HG02870 (cell line): ENCODE results near the gene NISCH.

Experiments used
- ATAC-seq: cut with Tn5 transposase; IDR thresholded peaks from one replicate; pipeline ENCODE4 v1.9.1; 2021; ENCODE audit warnings: mild to moderate bottlenecking, moderate library complexity; ENCODE audit not compliant: unreplicated experiment

NISCH gene

GRCh38 chr3:52511509-52511908, 56.1 kb downstream of the NISCH start:
- no peak for ATAC-seq

DNA sequence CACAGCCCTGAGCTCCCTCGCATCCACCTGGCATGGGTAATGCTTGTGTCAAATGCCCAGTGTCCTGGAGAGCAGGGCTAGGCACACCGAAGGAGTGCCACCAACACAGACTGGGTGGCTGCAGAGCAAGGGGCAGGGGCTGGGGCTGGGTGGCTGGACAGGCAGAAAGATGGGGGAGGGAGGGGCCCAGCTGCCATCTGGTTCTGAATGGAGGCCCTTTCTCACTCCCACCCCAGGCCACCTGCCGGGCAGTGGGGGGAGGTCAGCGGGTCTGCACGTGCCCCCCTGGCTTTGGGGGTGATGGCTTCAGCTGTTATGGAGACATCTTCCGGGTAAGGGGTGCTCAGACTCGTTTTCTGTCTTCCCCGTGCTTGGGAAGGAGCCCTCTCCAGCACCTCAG, 56.7 kb downstream of the NISCH start:
- no peak for ATAC-seq

- ATAC-seq, result no peak
Observed at GRCh38 chr3:52512727-52513126, 57.3 kb downstream of the NISCH start.

DNA sequence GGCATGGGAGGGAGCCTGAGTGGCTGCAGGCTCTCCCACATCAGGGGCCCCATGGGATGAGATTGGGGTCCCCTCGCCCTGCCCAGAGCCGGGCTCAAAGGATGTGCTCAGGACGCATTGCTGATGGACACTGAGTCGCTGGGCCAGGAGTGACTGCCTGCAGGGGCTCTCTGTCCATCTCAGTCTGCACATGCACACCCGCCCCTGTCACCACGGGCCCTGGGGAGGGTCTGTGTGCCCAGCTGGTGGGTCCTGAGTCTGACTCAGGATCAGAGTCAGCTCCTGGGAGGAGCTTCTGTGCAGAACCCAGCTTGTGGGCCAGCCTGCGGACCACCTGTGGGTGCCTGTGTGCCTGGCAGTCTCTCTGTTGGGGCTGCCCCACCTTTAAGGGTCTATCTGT, 57.9 kb downstream of the NISCH start:
- no peak for ATAC-seq

GRCh38 chr3:52514576-52514975, 59.2 kb downstream of the NISCH start:
- no peak for ATAC-seq

- ATAC-seq, result no peak
Observed at GRCh38 chr3:52515192-52515591, 59.8 kb downstream of the NISCH start.

- no peak for ATAC-seq
Observed at GRCh38 chr3:52516509-52517195, 61.2 kb downstream of the NISCH start.

DNA sequence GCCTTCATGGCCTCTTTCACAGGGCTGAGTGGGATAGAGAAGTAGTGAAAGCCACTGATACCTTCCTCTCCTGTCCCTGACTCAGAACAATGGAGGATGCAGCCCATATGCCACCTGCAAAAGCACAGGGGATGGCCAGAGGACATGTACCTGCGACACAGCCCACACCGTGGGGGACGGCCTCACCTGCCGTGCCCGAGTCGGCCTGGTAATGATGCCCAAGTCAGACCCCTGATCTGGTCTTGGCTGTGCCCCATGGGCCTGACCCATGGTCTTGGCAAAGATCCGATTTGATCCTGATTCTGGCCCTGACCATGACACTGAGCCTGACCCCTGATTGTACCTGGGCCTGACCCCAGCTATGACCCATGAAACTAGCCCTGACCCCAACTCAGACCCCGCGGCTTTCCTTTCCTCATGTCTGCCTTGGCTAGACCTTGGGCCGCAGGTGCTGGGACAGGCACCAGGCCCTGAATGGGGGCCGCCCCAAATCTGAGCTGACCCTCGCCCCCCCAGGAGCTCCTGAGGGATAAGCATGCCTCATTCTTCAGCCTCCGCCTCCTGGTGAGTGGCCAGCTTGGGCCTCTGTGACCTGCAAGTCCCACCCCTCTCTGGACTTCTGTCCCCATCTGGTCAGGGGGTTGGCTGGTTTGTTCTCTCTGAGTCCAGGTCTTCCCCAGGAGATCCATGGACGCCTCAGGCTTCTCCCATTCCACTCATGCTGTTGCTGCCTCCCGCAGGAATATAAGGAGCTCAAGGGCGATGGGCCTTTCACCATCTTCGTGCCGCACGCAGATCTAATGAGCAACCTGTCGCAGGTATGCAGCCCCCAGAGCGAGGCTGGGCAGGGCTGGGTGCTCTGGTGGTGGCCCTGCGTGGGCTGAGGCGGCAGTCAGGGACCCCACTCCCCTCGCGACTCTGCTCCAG, 62.7 kb downstream of the NISCH start:
- no peak for ATAC-seq

DNA sequence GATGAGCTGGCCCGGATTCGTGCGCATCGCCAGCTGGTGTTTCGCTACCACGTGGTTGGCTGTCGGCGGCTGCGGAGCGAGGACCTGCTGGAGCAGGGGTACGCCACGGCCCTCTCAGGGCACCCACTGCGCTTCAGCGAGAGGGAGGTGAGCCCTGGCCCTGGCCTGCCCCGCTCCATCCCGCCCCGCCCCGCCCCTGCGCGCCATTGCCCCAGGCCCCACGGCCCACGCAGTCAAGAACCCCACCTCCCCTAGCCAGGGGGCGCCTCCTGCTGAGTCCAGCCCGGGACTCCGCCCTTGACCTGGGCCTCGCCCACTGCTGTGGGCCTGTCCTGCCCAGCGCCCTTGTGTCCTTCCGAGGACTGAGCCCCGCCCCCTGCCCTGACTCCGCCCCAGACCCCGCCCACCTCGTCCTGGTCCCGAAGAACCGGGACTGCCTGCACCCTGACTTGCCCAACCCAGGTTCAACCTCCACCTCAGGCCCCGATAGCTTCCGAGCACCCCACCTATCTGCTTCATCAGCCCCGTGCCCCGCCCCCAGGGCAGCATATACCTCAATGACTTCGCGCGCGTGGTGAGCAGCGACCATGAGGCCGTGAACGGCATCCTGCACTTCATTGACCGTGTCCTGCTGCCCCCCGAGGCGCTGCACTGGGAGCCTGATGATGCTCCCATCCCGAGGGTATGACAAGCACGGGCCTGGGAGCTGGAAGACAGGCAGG, 63.5 kb downstream of the NISCH start:
- no peak for ATAC-seq

GRCh38 chr3:52519445-52520140, 64.2 kb downstream of the NISCH start:
- no peak for ATAC-seq

GRCh38 chr3:52520141-52520667, 64.8 kb downstream of the NISCH start:
- ATAC-seq, result no peak

DNA sequence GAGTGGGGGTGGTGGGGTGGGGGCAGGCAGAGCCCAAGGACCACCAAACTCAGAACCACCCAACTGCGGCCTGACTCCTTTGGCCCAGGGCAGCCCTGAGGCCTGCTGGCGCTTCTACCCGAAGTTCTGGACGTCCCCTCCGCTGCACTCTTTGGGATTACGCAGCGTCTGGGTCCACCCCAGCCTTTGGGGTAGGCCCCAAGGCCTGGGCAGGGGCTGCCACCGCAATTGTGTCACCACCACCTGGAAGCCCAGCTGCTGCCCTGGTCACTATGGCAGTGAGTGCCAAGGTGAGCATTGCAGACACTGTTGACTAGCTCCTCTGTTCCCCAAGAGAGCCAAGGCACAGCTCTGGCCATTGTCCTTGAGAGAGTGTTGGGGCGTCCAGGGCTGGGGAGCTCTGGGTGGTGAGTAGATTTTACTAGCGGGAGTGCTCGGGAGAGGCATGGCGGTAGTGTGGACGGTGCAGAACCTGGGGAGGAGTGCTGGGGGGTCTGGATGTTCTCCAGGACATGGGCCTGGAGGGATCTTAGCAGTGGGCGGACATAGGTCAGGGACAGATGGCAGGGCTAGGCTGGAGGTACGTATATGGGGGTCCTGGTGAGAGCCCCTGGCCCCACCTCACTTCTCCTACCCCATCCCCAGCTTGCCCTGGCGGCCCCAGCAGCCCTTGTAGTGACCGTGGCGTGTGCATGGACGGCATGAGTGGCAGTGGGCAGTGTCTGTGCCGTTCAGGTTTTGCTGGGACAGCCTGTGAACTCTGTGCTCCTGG, 65.5 kb downstream of the NISCH start:
- no peak for ATAC-seq

DNA sequence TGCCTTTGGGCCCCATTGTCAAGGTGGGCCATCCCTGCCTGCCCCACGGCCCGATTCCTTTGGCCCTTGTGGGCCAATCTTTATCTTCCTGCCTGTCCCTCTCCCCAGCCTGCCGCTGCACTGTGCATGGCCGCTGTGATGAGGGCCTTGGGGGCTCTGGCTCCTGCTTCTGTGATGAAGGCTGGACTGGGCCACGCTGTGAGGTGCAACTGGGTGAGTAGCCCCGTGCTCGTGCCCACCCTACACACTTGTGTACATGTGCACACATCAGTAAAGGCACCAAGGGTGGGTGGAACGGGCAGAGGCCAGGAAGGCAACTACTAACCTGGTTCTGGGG, 66.1 kb downstream of the NISCH start:
- no peak for ATAC-seq

DNA sequence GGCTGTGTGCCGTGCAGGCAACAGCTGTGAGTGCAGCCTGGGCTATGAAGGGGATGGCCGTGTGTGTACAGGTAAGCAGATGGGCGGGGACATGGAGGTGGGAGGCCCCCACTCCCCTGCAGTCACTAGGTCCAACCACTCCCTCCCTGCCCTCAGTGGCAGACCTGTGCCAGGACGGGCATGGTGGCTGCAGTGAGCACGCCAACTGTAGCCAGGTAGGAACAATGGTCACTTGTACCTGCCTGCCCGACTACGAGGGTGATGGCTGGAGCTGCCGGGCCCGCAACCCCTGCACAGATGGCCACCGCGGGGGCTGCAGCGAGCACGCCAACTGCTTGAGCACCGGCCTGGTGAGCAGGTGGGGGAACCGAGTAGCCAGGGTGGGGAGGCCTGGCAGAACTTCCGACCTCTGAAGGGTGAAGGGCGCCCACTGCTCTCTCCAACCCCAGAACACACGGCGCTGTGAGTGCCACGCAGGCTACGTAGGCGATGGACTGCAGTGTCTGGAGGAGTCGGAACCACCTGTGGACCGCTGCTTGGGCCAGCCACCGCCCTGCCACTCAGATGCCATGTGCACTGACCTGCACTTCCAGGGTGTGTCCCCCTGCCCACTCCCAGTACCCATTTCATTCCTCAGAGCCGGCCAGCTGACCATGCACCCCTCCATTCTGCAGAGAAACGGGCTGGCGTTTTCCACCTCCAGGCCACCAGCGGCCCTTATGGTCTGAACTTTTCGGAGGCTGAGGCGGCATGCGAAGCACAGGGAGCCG, 66.7 kb downstream of the NISCH start:
- no peak for ATAC-seq

DNA sequence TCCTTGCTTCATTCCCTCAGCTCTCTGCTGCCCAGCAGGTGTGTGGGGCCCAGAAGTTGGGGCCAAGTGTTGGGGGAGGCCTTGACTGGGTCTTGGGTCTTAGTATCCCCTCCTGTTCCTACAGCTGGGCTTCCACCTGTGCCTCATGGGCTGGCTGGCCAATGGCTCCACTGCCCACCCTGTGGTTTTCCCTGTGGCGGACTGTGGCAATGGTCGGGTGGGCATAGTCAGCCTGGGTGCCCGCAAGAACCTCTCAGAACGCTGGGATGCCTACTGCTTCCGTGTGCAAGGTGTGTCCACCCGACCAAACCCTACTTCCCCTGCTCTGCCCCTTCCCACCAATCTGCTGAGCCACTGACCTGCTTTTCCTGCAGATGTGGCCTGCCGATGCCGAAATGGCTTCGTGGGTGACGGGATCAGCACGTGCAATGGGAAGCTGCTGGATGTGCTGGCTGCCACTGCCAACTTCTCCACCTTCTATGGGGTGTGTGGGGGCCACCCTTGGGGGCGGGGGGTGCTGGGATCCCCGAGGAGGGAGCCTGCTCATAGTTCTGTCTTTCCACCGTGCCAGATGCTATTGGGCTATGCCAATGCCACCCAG, 67.3 kb downstream of the NISCH start:
- ATAC-seq, result no peak

GRCh38 chr3:52523386-52524257, 68.2 kb downstream of the NISCH start:
- ATAC-seq, result no peak

GRCh38 chr3:52524258-52524751, 68.9 kb downstream of the NISCH start:
- ATAC-seq, result no peak
